ENCODE measurements around the gene BRDT.

Gene BRDT

DNA sequence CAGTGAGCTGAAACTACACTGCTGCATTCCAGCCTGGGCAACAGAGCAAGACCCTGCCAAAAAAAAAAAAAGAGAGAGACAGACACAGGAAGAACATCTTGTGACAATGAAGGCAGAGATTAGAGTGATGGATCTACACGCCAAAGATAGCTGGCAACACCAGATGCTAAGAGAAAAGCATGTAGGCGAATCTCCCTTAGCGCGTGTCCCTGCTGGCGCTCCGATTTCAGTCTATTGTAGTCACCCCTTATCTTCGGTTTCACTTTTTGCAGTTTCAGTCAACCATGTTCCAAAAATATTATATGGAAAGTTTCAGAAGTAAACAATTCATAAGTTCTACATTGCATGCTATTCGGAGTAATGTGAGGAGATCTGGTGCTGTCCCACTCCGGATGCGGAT is 11.6 kb upstream of the BRDT start:
- Histone ChIP-seq H3K36me3 (ENCODE audit: control insufficient read depth, insufficient read depth, low read length) (no peaks in the 10 kb centered on the region), H3K27me3 (ENCODE audit: control insufficient read depth, insufficient read depth, low read length) (no peaks in the 10 kb centered on the region), H3K4me3 (ENCODE audit: low read length) (no peak overlapping the region), H3K9ac (ENCODE audit: low read length) (no peak overlapping the region), H3K4me1 (ENCODE audit: control insufficient read depth, insufficient read depth, low read length) (no peaks in the 10 kb centered on the region), H3K9me3 (ENCODE audit: control insufficient read depth, low read length) (no peaks in the 10 kb centered on the region)

DNA sequence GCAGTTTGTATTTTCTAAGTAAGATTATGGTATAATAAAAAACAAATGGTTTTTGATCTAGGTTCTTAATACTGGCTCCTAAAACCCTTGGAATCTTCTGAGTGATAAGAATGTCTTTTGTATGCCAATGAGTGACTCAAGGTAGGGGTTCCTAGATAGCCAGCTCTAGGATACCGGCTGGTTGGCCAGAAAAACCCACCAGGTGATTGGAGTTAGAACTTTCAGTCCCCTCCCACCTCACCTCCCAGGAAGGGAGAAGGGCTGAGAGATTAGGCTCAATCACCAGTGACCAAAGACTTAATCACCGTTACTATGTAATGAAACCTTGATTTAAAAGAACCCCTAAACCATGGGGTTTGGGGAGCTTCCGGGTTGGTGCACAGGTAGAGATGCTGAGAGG is 8.7 kb upstream of the BRDT start:
- H3K9ac ChIP-seq (ENCODE audit: low read length) = no peak overlapping the region
- no peaks in the 10 kb centered on the region for H3K27me3 ChIP-seq (ENCODE audit: control insufficient read depth, insufficient read depth, low read length)
- no peaks in the 10 kb centered on the region for H3K9me3 ChIP-seq (ENCODE audit: control insufficient read depth, low read length)
- H3K4me3 ChIP-seq (ENCODE audit: low read length) = no peak overlapping the region
- H3K4me1 ChIP-seq (ENCODE audit: control insufficient read depth, insufficient read depth, low read length) = no peaks in the 10 kb centered on the region
- no peaks in the 10 kb centered on the region for H3K36me3 ChIP-seq (ENCODE audit: control insufficient read depth, insufficient read depth, low read length)

DNA sequence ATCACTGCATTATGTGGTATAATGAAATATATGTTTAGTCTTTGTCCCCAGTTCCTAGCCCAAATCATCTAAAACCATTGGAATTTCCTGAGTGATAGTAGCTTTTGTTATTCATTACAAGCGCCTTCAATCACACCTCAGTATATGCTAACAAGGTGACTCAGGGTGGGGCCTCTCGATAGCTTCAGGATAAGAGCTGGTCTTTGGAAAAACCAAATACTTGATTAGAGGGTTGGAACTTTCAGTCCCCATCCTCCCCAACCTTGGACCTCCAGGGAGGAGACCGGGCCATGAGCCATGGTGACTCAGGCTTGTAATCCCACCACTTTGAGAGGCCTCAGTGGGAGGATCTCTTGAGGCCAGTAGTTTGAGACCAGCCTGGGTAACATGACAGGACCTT is 5.1 kb upstream of the BRDT start:
- no peaks in the 10 kb centered on the region for H3K4me1 ChIP-seq (ENCODE audit: control insufficient read depth, insufficient read depth, low read length)
- no peak overlapping the region for H3K4me3 ChIP-seq (ENCODE audit: low read length)
- H3K9me3 ChIP-seq (ENCODE audit: control insufficient read depth, low read length) = no peaks in the 10 kb centered on the region
- no peaks in the 10 kb centered on the region for H3K36me3 ChIP-seq (ENCODE audit: control insufficient read depth, insufficient read depth, low read length)
- H3K27me3 ChIP-seq (ENCODE audit: control insufficient read depth, insufficient read depth, low read length) = no peaks in the 10 kb centered on the region
- no peak overlapping the region for H3K9ac ChIP-seq (ENCODE audit: low read length)

DNA sequence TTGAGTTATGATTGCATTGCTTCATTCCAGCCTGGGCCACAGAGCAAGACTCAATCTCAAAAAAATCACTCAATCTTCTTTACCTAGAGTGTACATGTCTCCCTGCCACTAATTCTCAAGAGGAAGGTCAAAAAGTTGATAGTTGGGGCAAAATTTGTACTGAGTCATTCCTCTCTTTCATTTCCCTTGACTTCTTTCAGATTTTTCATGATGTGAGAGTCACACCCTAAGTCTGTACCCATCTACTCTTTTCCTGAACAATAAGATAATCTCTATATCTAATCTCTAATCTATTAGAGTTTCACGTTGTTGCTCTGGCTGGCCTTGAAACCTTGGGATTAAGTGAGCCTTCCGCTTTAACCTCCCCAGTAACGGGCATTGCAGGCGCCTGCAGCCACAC is 1.1 kb upstream of the BRDT start:
- no peak overlapping the region for H3K4me3 ChIP-seq (ENCODE audit: low read length)
- no peaks in the 10 kb centered on the region for H3K4me1 ChIP-seq (ENCODE audit: control insufficient read depth, insufficient read depth, low read length)
- H3K9me3 ChIP-seq (ENCODE audit: control insufficient read depth, low read length) = no peaks in the 10 kb centered on the region
- H3K27me3 ChIP-seq (ENCODE audit: control insufficient read depth, insufficient read depth, low read length) = no peaks in the 10 kb centered on the region
- H3K9ac ChIP-seq (ENCODE audit: low read length) = no peak overlapping the region
- no peaks in the 10 kb centered on the region for H3K36me3 ChIP-seq (ENCODE audit: control insufficient read depth, insufficient read depth, low read length)

DNA sequence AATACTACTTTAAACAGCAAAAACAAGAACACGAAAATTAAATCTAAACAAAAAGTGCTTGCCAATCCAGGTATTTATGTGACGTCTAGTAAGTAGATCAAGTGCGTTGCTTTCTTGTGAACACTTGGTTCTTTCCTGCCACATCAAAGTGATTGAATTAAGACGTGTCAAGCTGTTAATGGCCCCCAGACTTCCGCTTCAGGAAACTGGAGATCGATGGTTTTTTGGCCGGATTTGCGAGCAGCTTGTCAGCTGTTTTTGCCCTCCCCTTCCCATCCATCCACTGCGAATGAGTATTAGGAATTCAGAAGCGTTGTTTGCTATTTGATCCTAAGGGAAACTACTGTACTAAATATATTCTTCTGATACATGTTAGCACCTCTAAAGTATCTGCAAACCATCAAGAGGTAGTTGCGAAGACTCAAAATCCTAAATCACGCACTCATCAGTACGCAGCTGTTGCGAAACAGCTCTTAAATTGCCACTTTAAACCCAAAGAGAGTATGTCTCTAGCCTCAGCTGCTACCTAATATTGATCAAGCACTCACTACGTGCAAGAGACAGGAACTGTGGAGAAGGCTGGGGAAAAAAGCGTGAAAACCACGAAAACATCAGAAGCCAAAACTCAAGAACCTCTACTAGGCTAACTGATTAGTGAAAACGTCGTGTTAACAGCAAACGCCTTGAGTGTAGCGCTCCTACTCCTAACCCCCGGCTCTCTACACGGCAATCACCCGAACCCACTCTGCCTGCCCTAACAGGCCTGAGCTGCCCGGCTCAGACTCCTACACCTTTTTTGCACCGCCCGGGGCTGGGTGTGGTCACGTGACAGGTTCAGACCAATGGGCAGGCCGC is 473 bp upstream of the BRDT start:
- Histone ChIP-seq H3K9me3 (ENCODE audit: control insufficient read depth, low read length) (no peaks in the 10 kb centered on the region), H3K36me3 (ENCODE audit: control insufficient read depth, insufficient read depth, low read length) (no peaks in the 10 kb centered on the region), H3K4me1 (ENCODE audit: control insufficient read depth, insufficient read depth, low read length) (no peaks in the 10 kb centered on the region), H3K9ac (ENCODE audit: low read length) (no peak overlapping the region), H3K27me3 (ENCODE audit: control insufficient read depth, insufficient read depth, low read length) (no peaks in the 10 kb centered on the region), H3K4me3 (ENCODE audit: low read length) (no peak overlapping the region)

DNA sequence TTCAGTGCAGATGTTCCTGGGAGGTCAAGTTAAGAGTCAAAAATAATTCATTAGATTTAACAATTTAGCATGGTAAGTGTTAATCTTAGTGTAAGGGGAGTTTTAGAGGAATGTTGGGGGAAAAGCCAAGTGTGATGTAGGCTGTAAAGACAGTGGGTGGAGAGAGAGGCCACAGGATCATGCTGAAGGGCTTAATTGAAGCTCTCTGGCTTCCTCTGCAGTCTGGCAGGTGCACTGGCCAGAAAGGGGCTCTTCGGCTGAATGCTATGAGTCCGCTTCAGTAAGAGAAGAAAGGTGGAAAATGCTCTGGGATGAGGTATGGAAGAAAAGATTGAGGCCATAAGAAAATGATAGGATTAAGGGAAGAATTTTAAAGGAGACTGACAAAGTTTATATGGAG is 3.0 kb downstream of the BRDT start:
- no peak overlapping the region for H3K9ac ChIP-seq (ENCODE audit: low read length)
- no peaks in the 10 kb centered on the region for H3K27me3 ChIP-seq (ENCODE audit: control insufficient read depth, insufficient read depth, low read length)
- H3K4me1 ChIP-seq (ENCODE audit: control insufficient read depth, insufficient read depth, low read length) = no peaks in the 10 kb centered on the region
- H3K9me3 ChIP-seq (ENCODE audit: control insufficient read depth, low read length) = no peaks in the 10 kb centered on the region
- no peak overlapping the region for H3K4me3 ChIP-seq (ENCODE audit: low read length)
- H3K36me3 ChIP-seq (ENCODE audit: control insufficient read depth, insufficient read depth, low read length) = no peaks in the 10 kb centered on the region

DNA sequence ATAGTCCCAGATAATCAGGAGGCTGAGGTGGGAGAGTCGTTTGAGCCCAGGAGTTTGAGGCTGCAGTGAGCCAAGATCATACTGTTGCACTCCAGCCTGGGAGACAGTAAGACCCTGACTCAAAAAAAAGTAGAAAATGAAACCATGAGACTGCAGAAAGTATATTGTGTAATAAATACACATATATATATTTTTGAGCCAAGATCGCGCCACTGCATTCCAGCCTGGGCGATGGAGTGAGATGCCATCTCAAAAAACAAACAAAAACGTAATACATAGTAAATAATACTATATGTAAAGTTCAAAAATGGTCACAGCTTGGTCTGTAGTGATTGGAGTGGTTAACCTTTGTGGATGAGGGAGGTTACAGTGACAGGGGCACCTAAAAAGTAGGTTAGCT is 9.7 kb downstream of the BRDT start:
- Histone ChIP-seq H3K4me3 (ENCODE audit: low read length) (no peak overlapping the region), H3K27me3 (ENCODE audit: control insufficient read depth, insufficient read depth, low read length) (no peaks in the 10 kb centered on the region), H3K9me3 (ENCODE audit: control insufficient read depth, low read length) (no peaks in the 10 kb centered on the region)

DNA sequence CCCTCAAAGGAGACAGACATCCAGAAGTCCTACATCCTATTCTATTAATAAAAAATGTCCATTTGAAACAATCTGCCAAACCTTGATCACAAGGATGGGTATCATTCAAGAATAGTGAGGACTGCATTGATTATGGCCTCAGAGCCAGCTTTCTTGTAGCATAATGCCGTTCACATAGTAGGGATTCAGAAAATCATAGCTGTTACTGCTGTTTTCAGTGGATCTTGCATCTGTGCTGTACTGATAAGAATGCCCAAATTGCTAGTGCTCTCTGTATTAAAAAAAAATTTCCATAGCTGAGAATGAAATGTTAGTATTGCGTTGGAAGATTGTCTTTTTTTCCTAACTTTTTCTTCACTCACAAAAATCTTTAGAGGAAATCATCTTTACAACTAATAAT is 19.1 kb downstream of the BRDT start:
- H3K4me3 ChIP-seq (ENCODE audit: low read length) = no peak overlapping the region
- H3K9me3 ChIP-seq (ENCODE audit: control insufficient read depth, low read length) = no peaks in the 10 kb centered on the region
- no peak overlapping the region for H3K9ac ChIP-seq (ENCODE audit: low read length)
- H3K27me3 ChIP-seq (ENCODE audit: control insufficient read depth, insufficient read depth, low read length) = no peaks in the 10 kb centered on the region
- H3K4me1 ChIP-seq (ENCODE audit: control insufficient read depth, insufficient read depth, low read length) = no peaks in the 10 kb centered on the region
- no peaks in the 10 kb centered on the region for H3K36me3 ChIP-seq (ENCODE audit: control insufficient read depth, insufficient read depth, low read length)

More for the DNA sequence above, 9.7 kb downstream of the BRDT start:
- no peaks in the 10 kb centered on the region for H3K36me3 ChIP-seq (ENCODE audit: control insufficient read depth, insufficient read depth, low read length)
- no peak overlapping the region for H3K9ac ChIP-seq (ENCODE audit: low read length)
- H3K4me1 ChIP-seq (ENCODE audit: control insufficient read depth, insufficient read depth, low read length) = no peaks in the 10 kb centered on the region

DNA sequence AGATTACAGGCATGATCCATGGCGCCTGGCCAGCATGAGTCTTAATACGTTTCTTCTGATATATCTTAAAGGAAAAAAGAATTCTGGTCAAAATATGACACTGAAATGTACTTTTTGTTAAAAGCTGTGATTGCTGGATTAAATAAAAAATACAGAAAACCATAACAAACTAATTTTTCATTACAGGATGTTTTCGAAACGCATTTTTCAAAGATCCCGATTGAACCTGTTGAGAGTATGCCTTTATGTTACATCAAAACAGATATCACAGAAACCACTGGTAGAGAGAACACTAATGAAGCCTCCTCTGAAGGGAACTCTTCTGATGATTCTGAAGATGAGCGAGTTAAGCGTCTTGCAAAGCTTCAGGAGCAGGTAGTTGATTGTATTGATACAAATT is 30.2 kb downstream of the BRDT start:
- no peaks in the 10 kb centered on the region for H3K36me3 ChIP-seq (ENCODE audit: control insufficient read depth, insufficient read depth, low read length)
- no peaks in the 10 kb centered on the region for H3K27me3 ChIP-seq (ENCODE audit: control insufficient read depth, insufficient read depth, low read length)
- H3K4me1 ChIP-seq (ENCODE audit: control insufficient read depth, insufficient read depth, low read length) = no peaks in the 10 kb centered on the region
- H3K4me3 ChIP-seq (ENCODE audit: low read length) = no peak overlapping the region
- no peak overlapping the region for H3K9ac ChIP-seq (ENCODE audit: low read length)
- H3K9me3 ChIP-seq (ENCODE audit: control insufficient read depth, low read length) = no peaks in the 10 kb centered on the region

DNA sequence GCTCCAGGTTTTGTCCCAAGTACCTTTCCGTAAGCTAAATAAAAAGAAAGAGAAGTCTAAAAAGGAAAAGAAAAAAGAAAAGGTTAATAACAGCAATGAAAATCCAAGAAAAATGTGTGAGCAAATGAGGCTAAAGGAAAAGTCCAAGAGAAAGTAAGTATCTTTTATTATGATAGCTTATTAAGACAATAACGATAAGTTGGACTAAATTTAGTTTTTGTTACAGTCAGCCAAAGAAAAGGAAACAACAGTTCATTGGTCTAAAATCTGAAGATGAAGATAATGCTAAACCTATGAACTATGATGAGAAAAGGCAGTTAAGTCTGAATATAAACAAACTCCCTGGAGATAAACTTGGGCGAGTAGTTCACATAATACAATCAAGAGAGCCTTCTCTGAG is 31.5 kb downstream of the BRDT start:
- no peaks in the 10 kb centered on the region for H3K36me3 ChIP-seq (ENCODE audit: control insufficient read depth, insufficient read depth, low read length)
- no peaks in the 10 kb centered on the region for H3K9me3 ChIP-seq (ENCODE audit: control insufficient read depth, low read length)
- no peak overlapping the region for H3K9ac ChIP-seq (ENCODE audit: low read length)
- H3K27me3 ChIP-seq (ENCODE audit: control insufficient read depth, insufficient read depth, low read length) = no peaks in the 10 kb centered on the region
- H3K4me3 ChIP-seq (ENCODE audit: low read length) = no peak overlapping the region
- no peaks in the 10 kb centered on the region for H3K4me1 ChIP-seq (ENCODE audit: control insufficient read depth, insufficient read depth, low read length)

DNA sequence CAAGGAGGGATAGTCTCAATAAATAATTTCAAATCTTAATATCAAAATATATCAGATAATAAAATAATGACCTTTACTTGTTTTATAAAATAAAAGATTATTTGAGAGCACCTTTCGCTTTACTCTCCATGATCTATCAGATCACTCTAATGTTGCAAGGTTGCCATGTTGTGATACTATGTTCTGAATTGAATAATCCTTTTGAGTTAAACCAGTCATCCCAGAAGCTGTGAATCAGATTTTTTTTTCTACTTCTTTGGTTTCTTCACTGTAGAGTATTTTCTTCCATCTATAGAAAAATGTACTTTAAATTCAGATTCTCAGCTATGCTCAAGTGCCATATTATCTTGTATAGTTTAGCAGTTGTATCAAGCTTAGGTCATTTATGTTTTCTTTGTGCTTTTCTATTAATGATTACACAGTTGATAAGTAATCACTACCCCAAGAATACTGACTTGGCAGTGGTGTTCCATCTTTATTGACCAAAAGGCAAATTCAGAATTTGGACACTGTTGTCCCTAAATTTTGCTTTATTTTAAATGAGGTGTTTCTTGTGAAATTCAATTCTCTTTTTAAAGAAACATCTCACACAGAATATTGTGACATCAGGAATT is 32.9 kb downstream of the BRDT start:
- Histone ChIP-seq H3K36me3 (ENCODE audit: control insufficient read depth, insufficient read depth, low read length) (no peaks in the 10 kb centered on the region), H3K4me3 (ENCODE audit: low read length) (no peak overlapping the region), H3K27me3 (ENCODE audit: control insufficient read depth, insufficient read depth, low read length) (no peaks in the 10 kb centered on the region), H3K9ac (ENCODE audit: low read length) (no peak overlapping the region), H3K9me3 (ENCODE audit: control insufficient read depth, low read length) (no peaks in the 10 kb centered on the region), H3K4me1 (ENCODE audit: control insufficient read depth, insufficient read depth, low read length) (no peaks in the 10 kb centered on the region)

DNA sequence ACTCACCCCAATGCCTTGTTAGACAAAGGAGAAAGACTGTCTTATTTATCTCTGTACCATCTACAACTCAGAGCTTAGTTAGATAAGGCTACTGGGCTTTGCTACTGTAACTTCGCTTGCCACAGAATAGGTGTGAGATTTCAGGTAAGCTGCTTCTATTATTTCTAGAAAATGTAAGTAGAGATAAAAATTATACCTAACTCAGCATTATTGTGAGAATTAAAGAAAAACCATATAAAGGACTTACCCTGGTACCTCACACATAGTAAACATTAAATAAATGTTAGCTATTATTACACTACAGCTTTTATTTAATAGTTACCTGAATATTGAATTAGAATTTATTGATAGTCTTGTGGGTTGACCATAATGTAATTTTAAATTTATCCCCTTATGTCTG is 44.1 kb downstream of the BRDT start:
- H3K27me3 ChIP-seq (ENCODE audit: control insufficient read depth, insufficient read depth, low read length) = no peaks in the 10 kb centered on the region
- no peak overlapping the region for H3K4me3 ChIP-seq (ENCODE audit: low read length)
- no peaks in the 10 kb centered on the region for H3K36me3 ChIP-seq (ENCODE audit: control insufficient read depth, insufficient read depth, low read length)
- no peaks in the 10 kb centered on the region for H3K4me1 ChIP-seq (ENCODE audit: control insufficient read depth, insufficient read depth, low read length)
- no peak overlapping the region for H3K9ac ChIP-seq (ENCODE audit: low read length)
- no peaks in the 10 kb centered on the region for H3K9me3 ChIP-seq (ENCODE audit: control insufficient read depth, low read length)
